Endothelial cell of umbilical vein (primary cell): ENCODE results near the gene RNASEH2B. TPM values are rescaled to one million over a fixed set of nuclear protein-coding genes. Genes with fewer than 3 reads are reported as not detected.

Experiments
- BruUV-seq: library from RNA; stranded (reverse); fragments of 400-500 nt; replicated peaks from 2 replicates; lab custom pipeline; 2021; lab: Mats Ljungman, UMichigan
- CTCF ChIA-PET: fragments of 300-600, 350-600 bp; sonication (Branson Sonifier 250); formaldehyde crosslinking; loops from one replicate; lab custom pipeline; 2021; ENCODE audit warnings: antibody characterized with exemption, inconsistent platforms; lab: Charles Lee
- POLR2A ChIA-PET: fragments of 300-600, 350-600 bp; sonication (Branson Sonifier 250); formaldehyde crosslinking; loops from one replicate; lab custom pipeline; 2021; ENCODE audit warnings: antibody characterized with exemption, inconsistent platforms; lab: Charles Lee
- DNase-seq: peaks from one replicate; pipeline ENCODE4 v3.0.0-alpha.2; 2011; ENCODE audit warnings: low read depth, low spot score
- FAIRE-seq: peaks from 2 replicates; lab custom pipeline; 2011; peaks lifted over from hg19 to GRCh38; lab: Jason Lieb, UNC
- H2AFZ ChIP-seq: 2 replicates; pipeline ENCODE4 v1.6.0; 2012; ENCODE audit warnings: low read depth, low read length, control low read depth, inconsistent platforms
- H3K27ac ChIP-seq: 2 replicates; pipeline ENCODE4 v1.5.1; 2011; ENCODE audit warnings: low read depth, mild to moderate bottlenecking, control low read depth, low read length, moderate library complexity; ENCODE audit not compliant: insufficient read depth
- H3K27me3 ChIP-seq, 2 experiments: 2 replicates each; pipeline versions ENCODE4 v1.6.0 to v1.6.1; 2011; ENCODE audit warnings: low read length in 2 of 2, mixed read lengths in 1 of 2; ENCODE audit not compliant: control insufficient read depth in 2 of 2, insufficient read depth in 2 of 2
- H3K36me3 ChIP-seq, 2 experiments: 2 replicates in 1 of 2; 3 replicates in 1 of 2; pipeline ENCODE4 v1.5.1; 2011; ENCODE audit warnings: low read length in 2 of 2, mild to moderate bottlenecking in 1 of 2, moderate library complexity in 1 of 2; ENCODE audit not compliant: control insufficient read depth in 2 of 2, insufficient read depth in 2 of 2; ENCODE audit errors: extremely low read depth in 1 of 2
- H3K4me1 ChIP-seq: 3 replicates; pipeline ENCODE4 v1.5.1; 2011; ENCODE audit warnings: mild to moderate bottlenecking, low read length; ENCODE audit not compliant: control insufficient read depth, insufficient read depth; ENCODE audit errors: extremely low read depth
- H3K4me2 ChIP-seq: 2 replicates; pipeline ENCODE4 v1.6.1; 2011; ENCODE audit warnings: low read length, control low read depth, mixed read lengths; ENCODE audit not compliant: insufficient read depth
- H3K4me3 ChIP-seq, 3 experiments: fragments of 200-600 bp in 1 of 3; sonication (generic), shearing (Covaris generic) in 1 of 3; replicated peaks in 1 of 3; 2 replicates each; pipeline ENCODE4 v1.5.1; 2011 to 2016; ENCODE audit warnings: control low read depth in 3 of 3, low read length in 3 of 3, mild to moderate bottlenecking in 2 of 3, inconsistent platforms in 1 of 3, low read depth in 1 of 3, moderate library complexity in 1 of 3; ENCODE audit not compliant: insufficient read depth in 1 of 3
- H3K79me2 ChIP-seq: 2 replicates; pipeline ENCODE4 v1.6.0; 2012; ENCODE audit warnings: low read length, inconsistent platforms; ENCODE audit not compliant: control insufficient read depth, insufficient read depth
- H3K9ac ChIP-seq: replicated peaks from 2 replicates; pipeline ENCODE3; 2011; ENCODE audit warnings: low read length, control low read depth; ENCODE audit not compliant: insufficient read depth; ENCODE audit errors: extremely low read depth
- H3K9me1 ChIP-seq: replicated peaks from 3 replicates; pipeline ENCODE4 v1.6.0; 2011; ENCODE audit warnings: mild to moderate bottlenecking, low read length; ENCODE audit not compliant: control insufficient read depth, insufficient read depth; ENCODE audit errors: extremely low read depth
- H3K9me3 ChIP-seq: replicated peaks from 2 replicates; pipeline ENCODE4 v1.5.1; 2012; ENCODE audit warnings: low read length, inconsistent platforms; ENCODE audit not compliant: control insufficient read depth, insufficient read depth
- H4K20me1 ChIP-seq: replicated peaks from 2 replicates; pipeline ENCODE3; 2011; ENCODE audit warnings: mild to moderate bottlenecking, low read length; ENCODE audit not compliant: control insufficient read depth, insufficient read depth; ENCODE audit errors: extremely low read depth
- EZH2 ChIP-seq: IDR thresholded peaks from 2 replicates; pipeline ENCODE4 v1.6.1; 2012; ENCODE audit warnings: borderline replicate concordance, low read depth, mild to moderate bottlenecking, moderate library complexity, low read length, inconsistent platforms; ENCODE audit not compliant: severe bottlenecking
- FOS ChIP-seq: IDR thresholded peaks from 2 replicates; pipeline ENCODE4 v1.6.1; 2011; ENCODE audit warnings: mild to moderate bottlenecking, low read length, moderate library complexity, borderline replicate concordance; ENCODE audit not compliant: insufficient read depth
- GATA2 ChIP-seq: IDR thresholded peaks from 2 replicates; pipeline ENCODE4 v1.7.0; 2011; ENCODE audit warnings: low read depth, mild to moderate bottlenecking, moderate library complexity, mixed read lengths, low read length; ENCODE audit not compliant: insufficient read length, insufficient read depth
- JUN ChIP-seq: IDR thresholded peaks from 2 replicates; pipeline ENCODE4 v1.6.1; 2011; ENCODE audit warnings: borderline replicate concordance, low read depth; ENCODE audit not compliant: insufficient read length, insufficient read depth
- MYC ChIP-seq: IDR thresholded peaks from one replicate; pipeline ENCODE4 v1.6.1; 2011; ENCODE audit warnings: mild to moderate bottlenecking, low read depth, low read length
- POLR2A ChIP-seq: IDR thresholded peaks from 2 replicates; pipeline ENCODE4 v1.6.1; 2012; ENCODE audit warnings: low read depth, mild to moderate bottlenecking, control low read depth, low read length
- POLR2AphosphoS5 ChIP-seq: IDR thresholded peaks from 2 replicates; pipeline ENCODE4 v1.6.1; 2012; ENCODE audit warnings: low read depth, mild to moderate bottlenecking, control low read depth, low read length, moderate library complexity; ENCODE audit not compliant: insufficient read depth
- dilution Hi-C: fragments of 300-500 bp; cut with MboI; formaldehyde crosslinking; loops from one replicate; pipeline ENCODE4 v1.15.0; 2019; ENCODE audit warnings: low sequenced_read_pairs; ENCODE audit not compliant: extremely low pct_ligation_motif_present
- intact Hi-C: fragments of 100-400 bp; cut with micrococcal nuclease; formaldehyde crosslinking; loops from one replicate; pipeline ENCODE4 v1.10.0; 2022
- polyA plus RNA-seq, 4 experiments: library from polyadenylated mRNA; depleted of rRNA in 3 of 4; stranded (reverse) in 3 of 4; unstranded in 1 of 4; fragments of >200 nt; gene quantifications; 2 replicates each; pipeline versions ENCODE4 v1.2.1 to v1.2.3, GENCODE V29; 2011 to 2012; ENCODE audit warnings: missing spikeins in 1 of 4
- total RNA-seq: library from RNA; stranded (reverse); gene quantifications from 2 replicates; pipeline ENCODE4 v1.2.3, GENCODE V29; 2021
- TF ChIP-seq, protein P1 (sequence below), 2 donors: IDR thresholded peaks; 1 replicate in 1 of 2; 2 replicates in 1 of 2; pipeline ENCODE4 v1.5.1; 2011; ENCODE audit warnings: low read length in 2 of 2, mild to moderate bottlenecking in 2 of 2, moderate library complexity in 2 of 2, control low read depth in 1 of 2, inconsistent platforms in 1 of 2, low read depth in 1 of 2; ENCODE audit not compliant: insufficient read depth in 1 of 2; ENCODE audit errors: extremely low read depth in 1 of 2
- TF ChIP-seq, protein P2 (sequence below): IDR thresholded peaks from 2 replicates; pipeline ENCODE4 v1.6.1; 2011; ENCODE audit not compliant: insufficient read depth, insufficient read length

RNASEH2B gene
- total and polyA plus RNA-seq, 2 donors (not counting 3 experiments of a cell fraction or from before 2014, with no cell fraction given) = 8.9 to 25.1 TPM

GRCh38 chr13:50892210-50892944 lies 17.2 kb upstream of the RNASEH2B start:
- BruUV-seq = no TSS peak
- TF ChIP-seq, protein P1, sequence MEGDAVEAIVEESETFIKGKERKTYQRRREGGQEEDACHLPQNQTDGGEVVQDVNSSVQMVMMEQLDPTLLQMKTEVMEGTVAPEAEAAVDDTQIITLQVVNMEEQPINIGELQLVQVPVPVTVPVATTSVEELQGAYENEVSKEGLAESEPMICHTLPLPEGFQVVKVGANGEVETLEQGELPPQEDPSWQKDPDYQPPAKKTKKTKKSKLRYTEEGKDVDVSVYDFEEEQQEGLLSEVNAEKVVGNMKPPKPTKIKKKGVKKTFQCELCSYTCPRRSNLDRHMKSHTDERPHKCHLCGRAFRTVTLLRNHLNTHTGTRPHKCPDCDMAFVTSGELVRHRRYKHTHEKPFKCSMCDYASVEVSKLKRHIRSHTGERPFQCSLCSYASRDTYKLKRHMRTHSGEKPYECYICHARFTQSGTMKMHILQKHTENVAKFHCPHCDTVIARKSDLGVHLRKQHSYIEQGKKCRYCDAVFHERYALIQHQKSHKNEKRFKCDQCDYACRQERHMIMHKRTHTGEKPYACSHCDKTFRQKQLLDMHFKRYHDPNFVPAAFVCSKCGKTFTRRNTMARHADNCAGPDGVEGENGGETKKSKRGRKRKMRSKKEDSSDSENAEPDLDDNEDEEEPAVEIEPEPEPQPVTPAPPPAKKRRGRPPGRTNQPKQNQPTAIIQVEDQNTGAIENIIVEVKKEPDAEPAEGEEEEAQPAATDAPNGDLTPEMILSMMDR (IDR thresholded peaks at IDR 0.05; ENCODE audit: extremely low read depth in 1 of 2, insufficient read depth in 1 of 2, low read depth in 1 of 2, low read length in 2 of 2) = no peak
- TF ChIP-seq EZH2 (no peak), MYC (no peak), JUN (no peak), FOS (no peak), GATA2 (no peak), POLR2A (no peak), POLR2AphosphoS5 (no peak)
- TF ChIP-seq, protein P2, sequence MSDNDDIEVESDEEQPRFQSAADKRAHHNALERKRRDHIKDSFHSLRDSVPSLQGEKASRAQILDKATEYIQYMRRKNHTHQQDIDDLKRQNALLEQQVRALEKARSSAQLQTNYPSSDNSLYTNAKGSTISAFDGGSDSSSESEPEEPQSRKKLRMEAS = no peak
- H3K27ac ChIP-seq = no peak overlapping the region
- H3K36me3 ChIP-seq = no peaks in the 10 kb centered on the region
- H3K4me1 ChIP-seq = no peaks in the 10 kb centered on the region
- no peak overlapping the region for H2AFZ ChIP-seq
- intact Hi-C loops (no loop called here), dilution Hi-C loops (no loop called here)
- no peaks in the 10 kb centered on the region for H3K79me2 ChIP-seq
- no peak for DNase-seq
- peaks cover 9 to 18% of the 10 kb centered on the region in 2 experiments for H3K27me3 ChIP-seq
- no peak overlapping the region for H3K4me3 ChIP-seq
- no peak overlapping the region for H3K4me2 ChIP-seq
- POLR2A ChIA-PET = no interaction called here
- H3K9ac ChIP-seq = no peak overlapping the region
- no peak for FAIRE-seq
- no peaks in the 10 kb centered on the region for H3K9me3 ChIP-seq
- H3K9me1 ChIP-seq = no peaks in the 10 kb centered on the region
- CTCF ChIA-PET = interaction anchor here (0.8 to 2.2 kb wide), 3 partner anchors 7 to 19 kb away, joined by 3 to 6 read pairs (median 6); no protein-coding TSS in a partner anchor
- no peaks in the 10 kb centered on the region for H4K20me1 ChIP-seq
